A673 (cell line): ENCODE data around the gene PEPD. TPM values are rescaled to one million over a fixed set of nuclear protein-coding genes. Genes with fewer than 3 reads are reported as not detected.

Source experiments
- BruUV-seq: library from RNA; stranded (reverse); fragments of 400-500 nt; replicated peaks from 2 replicates; lab custom pipeline; 2021; lab: Mats Ljungman, UMichigan
- CTCF ChIA-PET: fragments of 300-600 bp; sonication (Branson Sonifier 250); formaldehyde crosslinking; loops from one replicate; lab custom pipeline; 2022; ENCODE audit warnings: antibody characterized with exemption; lab: Charles Lee
- POLR2A ChIA-PET: fragments of 300-600 bp; sonication (Branson Sonifier 250); formaldehyde crosslinking; loops from one replicate; lab custom pipeline; 2022; ENCODE audit warnings: antibody characterized with exemption; ENCODE audit not compliant: low non-redundant PET; lab: Charles Lee
- DNase-seq: peaks from one replicate; pipeline ENCODE4 v3.0.0-alpha.2; 2015; ENCODE audit warnings: low spot score
- H3K27ac ChIP-seq: fragments of 200-600 bp; sonication (generic); 2 replicates; pipeline ENCODE4 v1.5.1; 2016; ENCODE audit warnings: mixed run types, low read depth, mild to moderate bottlenecking, mixed read lengths, antibody characterized with exemption, low read length; ENCODE audit not compliant: poor library complexity, severe bottlenecking
- H3K27me3 ChIP-seq: fragments of 200-600 bp; sonication (generic); replicated peaks from 2 replicates; pipeline ENCODE4 v1.6.1; 2017; ENCODE audit warnings: mixed run types, low read depth, mild to moderate bottlenecking, mixed read lengths, antibody characterized with exemption, low read length; ENCODE audit not compliant: insufficient read depth, poor library complexity
- H3K36me3 ChIP-seq: fragments of 200-600 bp; sonication (generic); 2 replicates; pipeline ENCODE4 v1.6.1; 2016; ENCODE audit warnings: mixed run types, mild to moderate bottlenecking, mixed read lengths, antibody characterized with exemption, low read length; ENCODE audit not compliant: insufficient read depth, poor library complexity, severe bottlenecking
- H3K4me1 ChIP-seq: fragments of 200-600 bp; sonication (generic); 2 replicates; pipeline ENCODE4 v1.6.1; 2017; ENCODE audit warnings: mixed run types, mild to moderate bottlenecking, mixed read lengths, antibody characterized with exemption, low read length; ENCODE audit not compliant: insufficient read depth, poor library complexity, severe bottlenecking
- H3K4me3 ChIP-seq: fragments of 200-600 bp; sonication (generic); 2 replicates; pipeline ENCODE4 v1.5.1; 2016; ENCODE audit warnings: low read depth, mixed run types, mild to moderate bottlenecking, mixed read lengths, low read length; ENCODE audit not compliant: poor library complexity, severe bottlenecking
- H3K9me3 ChIP-seq: fragments of 200-600 bp; sonication (generic); 2 replicates; pipeline ENCODE4 v1.6.1; 2016; ENCODE audit warnings: mixed run types, low read depth, mild to moderate bottlenecking, mixed read lengths, antibody characterized with exemption, low read length; ENCODE audit not compliant: poor library complexity, severe bottlenecking
- CTCF ChIP-seq: fragments of 300-800, 200-600 bp; sonication (generic); conservative IDR thresholded peaks from 2 replicates; pipeline ENCODE4 v1.5.1; 2017; ENCODE audit warnings: low read depth, mild to moderate bottlenecking, antibody characterized with exemption, low read length, moderate library complexity, mixed read lengths
- EZH2 ChIP-seq: fragments of 200-600 bp; sonication (generic); IDR thresholded peaks from 2 replicates; pipeline ENCODE4 v1.6.1; 2017; ENCODE audit warnings: borderline replicate concordance, low read depth, mild to moderate bottlenecking, mixed read lengths, antibody characterized with exemption, low read length; ENCODE audit not compliant: poor library complexity, severe bottlenecking
- intact Hi-C: fragments of 100-400 bp; cut with micrococcal nuclease; formaldehyde crosslinking; loops from one replicate; pipeline ENCODE4 v1.10.0; 2022; ENCODE audit not compliant: unreplicated experiment
- total RNA-seq: library from RNA; stranded (reverse); gene quantifications from 2 replicates; pipeline ENCODE4 v1.2.3, GENCODE V29; 2021

PEPD gene
- total RNA-seq, 1 experiment from 2014 or later: 82.2 TPM

GRCh38 chr19:33413426-33413725, 108.2 kb downstream of the PEPD start:
- H3K4me1 ChIP-seq: no peaks in the 10 kb centered on the region
- DNase-seq: no peak
- ChIA-PET CTCF (interaction anchor here (0.9 kb wide), 1 partner anchor 178 kb away, joined by 3 read pairs; no protein-coding TSS in a partner anchor), POLR2A (no interaction called here)
- no peaks in the 10 kb centered on the region for H3K9me3 ChIP-seq
- H3K27ac ChIP-seq: no peak overlapping the region
- intact Hi-C loops: no loop called here
- no TSS peak for BruUV-seq
- H3K36me3 ChIP-seq: no peaks in the 10 kb centered on the region
- no peaks in the 10 kb centered on the region for H3K27me3 ChIP-seq
- no peak overlapping the region for H3K4me3 ChIP-seq
- no peak for TF ChIP-seq EZH2
- no peak for TF ChIP-seq CTCF

GRCh38 chr19:33412601-33413425, 108.8 kb downstream of the PEPD start:
- Histone ChIP-seq H3K4me1 (no peaks in the 10 kb centered on the region), H3K9me3 (no peaks in the 10 kb centered on the region), H3K36me3 (no peaks in the 10 kb centered on the region), H3K27me3 (no peaks in the 10 kb centered on the region), H3K27ac (no peak overlapping the region), H3K4me3 (no peak overlapping the region)
- no peak for DNase-seq
- no TSS peak for BruUV-seq
- POLR2A ChIA-PET: no interaction called here
- intact Hi-C loops: no loop called here
- TF ChIP-seq EZH2 (no peak), CTCF (no peak)
- CTCF ChIA-PET: no interaction called here

- Histone ChIP-seq H3K36me3 (no peaks in the 10 kb centered on the region), H3K27ac (no peak overlapping the region), H3K4me3 (no peak overlapping the region), H3K4me1 (no peaks in the 10 kb centered on the region), H3K27me3 (no peaks in the 10 kb centered on the region), H3K9me3 (no peaks in the 10 kb centered on the region)
- BruUV-seq: no TSS peak
- ChIA-PET POLR2A (no interaction called here), CTCF (no interaction called here)
- no peak for DNase-seq
- intact Hi-C loops: no loop called here
- TF ChIP-seq CTCF (no peak), EZH2 (no peak)
Measured at GRCh38 chr19:33411621-33412180, 109.9 kb downstream of the PEPD start.
